ENCODE results near the gene SETBP1.
"Not testable (repeated sequence)": the region's sequence is repeated elsewhere in the genome, so short reads cannot be mapped to it uniquely, and the experiment has no call there.

SETBP1 gene

GRCh38 chr18:44799907-44800421, 119.3 kb downstream of the SETBP1 start:
- no peak overlapping the region for H3K4me3 ChIP-seq (ENCODE audit: low read depth, low read length)
- no peak for TF ChIP-seq CTCF (IDR thresholded peaks at IDR 0.05; ENCODE audit: control insufficient read depth, extremely low read depth, insufficient read depth)
- DNase-seq (ENCODE audit: low read depth), result no peak

DNA sequence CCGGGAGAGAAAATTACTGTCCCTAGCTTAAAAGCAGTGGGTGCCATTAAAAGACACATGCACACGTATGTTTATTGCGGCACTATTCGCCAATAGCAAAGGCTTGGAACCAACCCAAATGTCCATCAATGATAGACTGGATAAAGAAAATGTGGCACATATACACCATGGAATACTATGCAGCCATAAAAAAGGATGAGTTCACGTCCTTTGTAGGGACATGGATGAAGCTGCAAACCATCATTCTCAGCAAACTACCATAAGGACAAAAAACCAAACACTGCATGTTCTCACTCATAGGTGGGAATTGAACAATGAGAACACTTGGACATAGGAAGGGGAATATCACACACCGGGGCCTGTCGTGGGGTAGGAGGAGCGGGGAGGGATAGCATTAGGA, 120.1 kb downstream of the SETBP1 start:
- DNase-seq (ENCODE audit: low read depth); H3K4me3 ChIP-seq (ENCODE audit: low read depth, low read length): not testable (repeated sequence)

GRCh38 chr18:44801781-44802180, 121.1 kb downstream of the SETBP1 start:
- H3K4me3 ChIP-seq (ENCODE audit: low read depth, low read length), result no peak overlapping the region
- no peak for DNase-seq (ENCODE audit: low read depth)
- no peak for TF ChIP-seq CTCF (IDR thresholded peaks at IDR 0.05; ENCODE audit: control insufficient read depth, extremely low read depth, insufficient read depth)

GRCh38 chr18:44802508-44802907, 121.8 kb downstream of the SETBP1 start:
- TF ChIP-seq CTCF (IDR thresholded peaks at IDR 0.05; ENCODE audit: control insufficient read depth, extremely low read depth, insufficient read depth), result no peak
- H3K4me3 ChIP-seq (ENCODE audit: low read depth, low read length), result no peak overlapping the region
- DNase-seq (ENCODE audit: low read depth), result no peak

- H3K4me3 ChIP-seq (ENCODE audit: low read depth, low read length), result no peak overlapping the region
- peak; percentile 23 for DNase-seq (ENCODE audit: low read depth)
- no peak for TF ChIP-seq CTCF (IDR thresholded peaks at IDR 0.05; ENCODE audit: control insufficient read depth, extremely low read depth, insufficient read depth)
Measured at GRCh38 chr18:44803019-44803650, 122.4 kb downstream of the SETBP1 start.

DNA sequence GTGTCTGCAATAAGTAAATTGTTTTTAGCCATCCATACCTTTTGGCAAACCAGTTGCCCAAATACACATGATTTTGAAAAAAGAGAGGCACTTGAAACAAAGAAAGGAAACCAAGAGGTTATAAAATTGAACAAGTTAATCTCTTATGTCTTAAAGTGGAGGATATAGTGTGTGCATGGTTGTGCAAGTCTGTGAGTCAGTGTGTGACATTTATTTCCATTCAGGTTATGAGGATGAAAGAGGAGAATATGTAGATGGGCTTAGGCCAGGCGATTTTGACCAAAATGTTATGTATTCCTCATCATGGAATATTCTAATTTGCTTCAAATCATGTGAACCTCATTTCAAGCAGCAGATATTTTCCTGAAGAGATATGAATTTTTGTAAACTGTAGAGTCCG, 123.3 kb downstream of the SETBP1 start:
- no peak for TF ChIP-seq CTCF (IDR thresholded peaks at IDR 0.05; ENCODE audit: control insufficient read depth, extremely low read depth, insufficient read depth)
- DNase-seq (ENCODE audit: low read depth), result no peak
- no peak overlapping the region for H3K4me3 ChIP-seq (ENCODE audit: low read depth, low read length)

DNA sequence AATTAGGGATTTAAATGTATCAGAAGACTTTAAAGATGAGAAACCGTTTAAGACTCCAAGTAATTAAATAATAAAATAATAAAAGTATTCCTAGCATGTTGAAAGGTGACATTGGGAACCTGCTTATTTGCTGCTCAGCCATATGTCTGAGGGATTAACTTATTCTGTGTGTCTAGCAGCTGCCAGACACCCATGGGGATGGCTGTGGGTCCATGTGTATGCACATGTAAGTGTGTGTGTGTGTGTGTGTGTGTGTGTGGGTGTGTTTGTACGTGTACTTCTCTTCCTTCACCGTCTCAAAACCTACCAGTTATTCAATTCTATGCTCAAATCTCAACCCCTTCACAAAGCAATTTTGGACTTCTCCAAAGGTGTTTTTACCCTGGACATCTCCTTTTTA, 124.5 kb downstream of the SETBP1 start:
- no peak overlapping the region for H3K4me3 ChIP-seq (ENCODE audit: low read depth, low read length)
- no peak for TF ChIP-seq CTCF (IDR thresholded peaks at IDR 0.05; ENCODE audit: control insufficient read depth, extremely low read depth, insufficient read depth)
- DNase-seq (ENCODE audit: low read depth), result no peak
